NT2/D1 (cell line): ENCODE results near the gene VAMP5.

Source experiments
- DNase-seq: peaks from one replicate; pipeline ENCODE4 v3.0.0-alpha.2; 2011; ENCODE audit warnings: low read depth, low spot score
- H3K27me3 ChIP-seq: 2 replicates; pipeline ENCODE4 v1.6.0; 2011; ENCODE audit warnings: mild to moderate bottlenecking; ENCODE audit not compliant: insufficient read length, insufficient read depth
- H3K36me3 ChIP-seq: 2 replicates; pipeline ENCODE4 v1.6.1; 2011; ENCODE audit warnings: mild to moderate bottlenecking, low read length, mixed read lengths; ENCODE audit not compliant: insufficient read depth, insufficient read length
- H3K4me1 ChIP-seq: 2 replicates; pipeline ENCODE4 v1.5.1; 2011; ENCODE audit not compliant: insufficient read depth, insufficient read length
- H3K4me3 ChIP-seq: 2 replicates; pipeline ENCODE4 v1.5.1; 2011; ENCODE audit warnings: low read depth; ENCODE audit not compliant: insufficient read length
- H3K9ac ChIP-seq: 2 replicates; pipeline ENCODE4 v1.6.0; 2011; ENCODE audit warnings: low read depth; ENCODE audit not compliant: insufficient read length
- H3K9me3 ChIP-seq: 2 replicates; pipeline ENCODE4 v1.5.1; 2011; ENCODE audit warnings: mild to moderate bottlenecking, low read length; ENCODE audit not compliant: insufficient read depth
- SUZ12 ChIP-seq: IDR thresholded peaks from 2 replicates; pipeline ENCODE4 v1.6.1; 2011; ENCODE audit not compliant: insufficient read length, insufficient read depth; ENCODE audit errors: extremely low read depth
- YY1 ChIP-seq: IDR thresholded peaks from 2 replicates; pipeline ENCODE4 v1.6.1; 2011; ENCODE audit not compliant: insufficient read length, insufficient read depth
- ZNF274 ChIP-seq: IDR thresholded peaks from 2 replicates; pipeline ENCODE4 v1.6.1; 2011; ENCODE audit warnings: mild to moderate bottlenecking, low read depth, low read length

Gene VAMP5, protein sequence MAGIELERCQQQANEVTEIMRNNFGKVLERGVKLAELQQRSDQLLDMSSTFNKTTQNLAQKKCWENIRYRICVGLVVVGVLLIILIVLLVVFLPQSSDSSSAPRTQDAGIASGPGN

DNA sequence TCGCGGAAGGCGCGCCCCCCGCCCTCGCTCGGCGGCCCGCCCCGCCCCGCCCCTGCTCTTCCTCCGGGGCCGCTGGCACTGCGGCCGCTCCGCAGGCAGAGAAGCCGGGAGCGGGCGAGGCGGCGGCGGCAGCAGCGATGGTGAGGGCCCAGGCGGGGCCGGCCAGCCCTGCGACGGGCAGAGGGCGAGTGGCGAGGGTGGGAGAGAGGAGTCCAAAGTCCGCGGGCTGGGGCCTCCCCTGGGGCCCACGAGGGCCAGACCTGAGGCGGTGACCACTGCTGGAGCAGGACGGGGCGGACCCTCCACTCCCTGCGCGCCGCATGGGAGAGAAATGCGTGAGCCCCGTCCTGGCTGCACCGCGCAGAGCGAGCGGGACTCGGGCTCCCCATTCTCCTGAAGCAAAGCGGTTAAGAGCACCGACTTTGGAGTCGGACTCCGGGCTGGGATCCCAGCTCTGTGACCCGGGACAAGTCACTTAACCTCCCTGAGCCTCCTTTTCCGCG lies at the start of gene VAMP5:
Gene VAMP5, plus strand, starts transcription at position 78 of the 503 bp plus-strand sequence. Its CDS starts 60 bp downstream, at position 138.
- Histone ChIP-seq H3K4me1 (peaks cover 7% of the 10 kb centered on the region), H3K27me3 (peaks cover 51% of the 10 kb centered on the region), H3K36me3 (no peaks in the 10 kb centered on the region), H3K9ac (peak within 1 kb of the TSS; percentile 56), H3K4me3 (peak within 1 kb of the TSS; percentile 43), H3K9me3 (no peaks in the 10 kb centered on the region)
- TF ChIP-seq SUZ12 (no peak), ZNF274 (no peak), YY1 (no peak)
- DNase-seq, result no peak

DNA sequence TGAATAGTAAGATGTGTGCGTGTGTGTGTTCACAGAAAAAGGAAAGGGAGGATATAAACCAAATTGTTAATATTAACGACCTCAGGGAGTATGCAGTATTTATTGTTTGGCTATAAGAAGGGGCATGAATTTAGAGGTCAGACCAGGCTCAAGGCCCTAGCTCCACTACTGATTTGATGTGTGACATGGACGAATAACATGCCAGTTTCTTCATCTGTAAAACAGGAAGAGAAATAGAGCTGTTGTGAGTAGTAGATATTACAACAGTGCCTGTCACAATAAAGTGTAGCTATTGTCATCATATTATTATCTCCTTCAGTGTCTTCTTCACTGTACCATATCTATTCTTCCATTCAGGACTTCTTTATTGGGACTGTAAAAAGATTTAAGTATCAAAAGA lies 49.4 kb upstream of the VAMP5 start:
- Histone ChIP-seq H3K9me3 (no peaks in the 10 kb centered on the region), H3K4me3 (no peak overlapping the region), H3K36me3 (peaks cover 7% of the 10 kb centered on the region), H3K27me3 (no peaks in the 10 kb centered on the region), H3K4me1 (no peaks in the 10 kb centered on the region), H3K9ac (no peak overlapping the region)
- TF ChIP-seq ZNF274, result no peak
- no peak for TF ChIP-seq SUZ12
- no peak for TF ChIP-seq YY1
- DNase-seq, result no peak

DNA sequence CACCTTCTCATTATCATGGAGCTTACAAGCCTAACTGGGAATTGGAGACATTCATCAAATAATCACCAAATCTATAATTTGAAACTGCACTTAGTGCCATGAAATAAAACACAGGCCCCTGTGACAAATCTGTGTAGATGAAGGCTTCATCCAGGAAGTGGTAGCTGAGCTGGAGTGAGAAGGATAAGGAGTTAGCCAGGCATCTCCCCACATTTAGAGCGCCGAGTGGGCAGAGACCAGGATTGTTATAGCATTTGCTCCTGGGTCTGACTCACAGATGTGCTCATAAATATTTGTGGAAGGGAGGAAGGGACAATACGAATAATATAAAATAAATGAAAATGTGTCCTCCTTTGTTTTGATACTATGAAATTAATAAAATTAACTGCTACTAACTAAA lies 47.8 kb upstream of the VAMP5 start:
- TF ChIP-seq SUZ12 (no peak), ZNF274 (no peak)
- Histone ChIP-seq H3K27me3 (no peaks in the 10 kb centered on the region), H3K4me1 (no peaks in the 10 kb centered on the region), H3K9ac (no peak overlapping the region), H3K36me3 (peaks cover 23% of the 10 kb centered on the region), H3K4me3 (no peak overlapping the region), H3K9me3 (no peaks in the 10 kb centered on the region)
- no peak for DNase-seq

DNA sequence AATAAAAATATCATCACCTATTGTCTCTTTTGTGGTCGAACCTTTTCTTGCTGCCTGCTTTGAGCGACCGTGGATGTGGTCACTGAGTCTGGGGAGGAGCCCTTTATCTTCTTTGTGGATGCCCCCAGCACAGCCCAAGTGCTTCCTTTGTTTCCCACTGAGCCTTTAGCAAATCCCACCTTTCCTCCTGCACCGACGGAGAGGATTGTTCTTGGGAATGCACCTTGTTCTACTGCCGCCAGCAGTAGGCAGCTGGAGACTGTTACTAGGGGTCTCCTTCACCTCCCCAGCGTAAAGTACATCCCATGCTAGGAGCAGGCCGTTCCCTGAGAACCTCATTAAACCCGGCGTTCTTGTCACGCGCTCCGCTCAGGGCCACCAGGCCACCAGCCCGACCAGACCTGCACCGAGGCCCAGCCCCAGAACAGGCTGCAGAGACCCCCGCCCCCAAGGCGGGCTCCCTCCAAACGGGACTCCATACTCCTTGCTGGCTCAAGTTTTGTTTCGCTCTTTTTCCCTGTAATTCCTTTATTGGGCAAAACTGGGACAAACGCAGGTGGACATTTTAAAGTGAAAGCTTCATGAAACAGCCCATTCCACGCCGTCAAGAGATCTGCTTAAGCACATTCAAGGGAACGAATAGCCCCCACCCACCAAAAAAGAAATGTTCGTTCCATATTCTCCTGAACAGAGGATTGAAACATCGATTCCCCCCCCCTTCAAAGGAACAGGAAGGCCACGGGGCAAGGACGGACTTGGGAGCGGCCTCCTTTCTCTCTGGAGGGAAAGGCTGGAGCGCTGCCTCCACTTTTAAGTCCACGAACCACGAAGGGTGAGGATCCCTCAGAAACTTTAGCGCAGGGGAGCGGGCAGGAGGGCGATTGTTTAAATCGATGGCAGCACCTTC lies 46.4 kb upstream of the VAMP5 start:
- TF ChIP-seq SUZ12 (no peak), ZNF274 (no peak), YY1 (no peak)
- H3K4me3 ChIP-seq, result peak overlapping the region; percentile 99
- H3K9me3 ChIP-seq, result no peaks in the 10 kb centered on the region
- no peaks in the 10 kb centered on the region for H3K27me3 ChIP-seq
- peak; percentile 73 for DNase-seq
- peak overlapping the region; percentile 99 for H3K9ac ChIP-seq
- H3K36me3 ChIP-seq, result peaks cover 37% of the 10 kb centered on the region
- H3K4me1 ChIP-seq, result peaks cover 2% of the 10 kb centered on the region

DNA sequence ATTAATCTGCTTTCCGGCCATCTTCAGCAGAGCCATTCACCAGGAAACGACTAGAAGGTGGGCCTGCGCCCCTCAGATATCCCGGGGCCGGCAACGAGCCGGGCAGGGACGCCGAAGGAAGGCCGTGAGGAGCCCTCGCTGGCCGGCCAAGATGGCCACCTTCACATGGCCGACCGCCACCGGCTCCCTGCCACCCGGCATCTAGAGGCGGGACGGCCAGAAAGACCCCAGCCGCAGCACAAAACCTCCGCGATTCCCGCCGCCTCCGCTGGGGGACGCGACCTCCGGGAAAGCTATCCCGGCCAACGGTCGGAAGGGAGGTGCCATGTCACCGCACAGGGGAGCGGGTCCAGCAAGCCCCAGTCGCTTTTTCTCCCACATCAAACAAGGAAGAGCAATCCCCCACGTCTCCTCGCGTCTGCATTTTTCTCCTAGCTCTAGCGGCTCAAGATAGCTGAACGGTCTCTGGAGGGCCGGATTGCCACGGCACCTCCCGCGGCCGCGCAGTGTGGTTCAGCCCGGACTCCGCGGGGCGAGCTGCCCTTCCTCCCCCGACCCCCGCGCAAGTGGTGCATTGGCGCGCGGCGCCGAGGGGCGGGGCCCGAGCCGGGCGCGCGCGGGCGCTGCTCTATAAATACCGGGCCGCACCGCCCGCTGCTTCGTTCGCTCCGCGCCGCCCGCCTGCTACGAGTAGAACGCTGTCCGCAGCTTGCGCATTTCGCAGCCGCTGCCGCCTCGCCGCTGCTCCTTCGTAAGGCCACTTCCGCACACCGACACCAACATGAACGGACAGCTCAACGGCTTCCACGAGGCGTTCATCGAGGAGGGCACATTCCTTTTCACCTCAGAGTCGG lies 45.5 kb upstream of the VAMP5 start, which contains the start of gene MAT2A:
Gene MAT2A, plus strand, starts transcription at position 662 of the 854 bp plus-strand sequence. Its CDS starts 120 bp downstream, at position 782.
- H3K4me3 ChIP-seq, result peak within 1 kb of the TSS; percentile 99

DNA sequence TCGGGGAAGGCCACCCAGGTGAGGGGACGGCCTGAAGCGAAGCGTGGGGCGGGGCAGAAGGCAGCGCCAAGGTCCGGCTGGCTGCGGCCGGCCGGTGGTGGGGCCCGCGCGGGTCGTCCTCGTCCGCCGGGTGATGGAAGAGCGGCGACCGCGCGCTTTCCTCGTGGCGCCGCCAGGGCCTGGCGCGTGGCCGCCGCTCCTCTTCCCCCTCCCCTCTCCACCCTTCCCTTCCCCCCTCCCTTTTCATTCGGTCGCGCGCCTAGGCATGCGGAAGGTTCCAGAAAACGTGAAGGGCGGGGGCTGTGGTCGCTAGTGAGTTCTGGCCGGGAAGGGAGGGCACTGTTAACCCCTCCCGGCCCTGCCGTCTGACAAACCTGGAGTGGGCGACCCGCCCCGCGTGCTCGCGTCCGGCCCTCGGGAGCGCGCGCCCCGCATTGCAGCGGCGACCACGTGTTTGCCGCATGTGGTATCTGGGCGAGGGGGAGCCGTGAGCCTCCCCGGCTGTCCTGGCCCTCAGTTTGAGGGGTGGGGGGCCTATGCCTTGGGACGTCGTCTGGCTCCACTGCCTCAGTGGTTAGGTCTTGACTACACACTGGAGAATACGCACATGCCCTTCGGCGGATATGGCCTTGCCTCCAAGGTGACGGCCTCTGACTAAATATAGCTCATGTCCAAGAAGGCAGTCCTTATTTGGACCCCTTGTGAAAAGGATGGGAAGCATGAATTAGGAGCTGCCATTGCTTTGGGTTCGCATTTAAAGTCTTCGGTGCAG lies 44.7 kb upstream of the VAMP5 start:
- Histone ChIP-seq H3K9ac (peak overlapping the region; percentile 99), H3K4me3 (peak overlapping the region; percentile 99), H3K9me3 (no peaks in the 10 kb centered on the region), H3K27me3 (no peaks in the 10 kb centered on the region), H3K4me1 (peaks cover 2% of the 10 kb centered on the region), H3K36me3 (peaks cover 49% of the 10 kb centered on the region)
- no peak for TF ChIP-seq SUZ12
- no peak for TF ChIP-seq ZNF274
- no peak for TF ChIP-seq YY1
- no peak for DNase-seq

More for the DNA sequence above, 45.5 kb upstream of the VAMP5 start, which contains the start of gene MAT2A:
- peak; percentile 94 for DNase-seq
- peak within 1 kb of the TSS; percentile 99 for H3K9ac ChIP-seq
- H3K4me1 ChIP-seq, result peaks cover 2% of the 10 kb centered on the region
- H3K36me3 ChIP-seq, result peaks cover 42% of the 10 kb centered on the region
- no peaks in the 10 kb centered on the region for H3K27me3 ChIP-seq
- H3K9me3 ChIP-seq, result no peaks in the 10 kb centered on the region
- TF ChIP-seq ZNF274, result no peak
- no peak for TF ChIP-seq SUZ12
- peak; percentile 71 for TF ChIP-seq YY1
